22Rv1 (cell line): ENCODE data around the gene CHST8.

Experiments
- CTCF ChIP-seq: fragments of 450-650 bp; IDR thresholded peaks from 2 replicates; pipeline ENCODE4 v1.5.1; 2017; ENCODE audit warnings: mild to moderate bottlenecking
- ZFX ChIP-seq: fragments of 450-650 bp; IDR thresholded peaks from 2 replicates; pipeline ENCODE4 v1.6.1; 2017; ENCODE audit warnings: antibody characterized with exemption, borderline replicate concordance

- no peak for TF ChIP-seq CTCF
- no peak for TF ChIP-seq ZFX
Measured at GRCh38 chr19:33789344-33789743, 167.6 kb downstream of the CHST8 start.
